Measurements from ENCODE around the gene MMP11.
"Not testable (repeated sequence)": the region's sequence is repeated elsewhere in the genome, so short reads cannot be mapped to it uniquely, and the experiment has no call there.

Gene MMP11, protein sequence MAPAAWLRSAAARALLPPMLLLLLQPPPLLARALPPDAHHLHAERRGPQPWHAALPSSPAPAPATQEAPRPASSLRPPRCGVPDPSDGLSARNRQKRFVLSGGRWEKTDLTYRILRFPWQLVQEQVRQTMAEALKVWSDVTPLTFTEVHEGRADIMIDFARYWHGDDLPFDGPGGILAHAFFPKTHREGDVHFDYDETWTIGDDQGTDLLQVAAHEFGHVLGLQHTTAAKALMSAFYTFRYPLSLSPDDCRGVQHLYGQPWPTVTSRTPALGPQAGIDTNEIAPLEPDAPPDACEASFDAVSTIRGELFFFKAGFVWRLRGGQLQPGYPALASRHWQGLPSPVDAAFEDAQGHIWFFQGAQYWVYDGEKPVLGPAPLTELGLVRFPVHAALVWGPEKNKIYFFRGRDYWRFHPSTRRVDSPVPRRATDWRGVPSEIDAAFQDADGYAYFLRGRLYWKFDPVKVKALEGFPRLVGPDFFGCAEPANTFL

DNA sequence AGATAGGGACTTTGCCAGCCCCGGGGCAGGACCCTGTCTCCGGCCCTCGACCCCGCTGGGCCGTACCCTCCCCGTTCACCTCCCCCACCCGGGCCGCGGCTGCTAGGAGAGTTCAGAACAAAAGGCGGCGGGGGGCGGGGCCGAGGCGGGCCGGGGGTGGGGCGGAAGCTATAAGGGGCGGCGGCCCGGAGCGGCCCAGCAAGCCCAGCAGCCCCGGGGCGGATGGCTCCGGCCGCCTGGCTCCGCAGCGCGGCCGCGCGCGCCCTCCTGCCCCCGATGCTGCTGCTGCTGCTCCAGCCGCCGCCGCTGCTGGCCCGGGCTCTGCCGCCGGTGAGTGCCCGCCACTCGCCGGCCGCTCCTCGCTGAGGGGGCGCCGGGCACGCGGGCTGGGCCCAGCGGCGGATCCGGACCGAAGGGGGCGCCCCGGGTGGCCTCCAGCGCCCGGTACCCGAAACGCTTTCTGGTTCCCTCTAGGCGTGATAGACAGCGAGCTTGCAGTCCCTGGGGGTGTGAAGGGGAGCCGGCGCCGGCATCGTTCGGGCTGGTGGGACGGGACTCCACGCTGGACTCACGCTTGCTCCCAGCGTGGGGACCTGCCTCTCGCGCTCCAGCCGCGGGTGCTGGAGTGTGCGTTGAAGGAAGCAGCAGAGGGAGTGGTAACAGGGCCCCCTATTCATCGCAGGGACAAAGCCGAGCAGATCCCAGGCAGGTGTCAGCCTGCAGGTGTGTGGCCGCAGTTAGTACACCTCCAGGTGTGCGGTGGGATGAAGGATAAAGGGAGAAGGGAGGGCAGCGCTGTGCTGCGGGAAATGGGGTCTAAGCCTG lies at the start of gene MMP11:
MMP11 (plus strand) TSS at position 201 of the 825 bp plus-strand sequence; CDS start at position 223, 22 bp downstream.
- H3K9me3 Mint-ChIP-seq, result no peaks in the 10 kb centered on the region
- H3K4me3 Mint-ChIP-seq, result peak within 1 kb of the TSS; percentile 61
- peaks cover 22% of the 10 kb centered on the region for H3K4me1 Mint-ChIP-seq (ENCODE audit: low read depth)
- peaks cover 34% of the 10 kb centered on the region for H3K27me3 Mint-ChIP-seq
- intact Hi-C loops (cut with micrococcal nuclease), result no loop called here
- H3K36me3 Mint-ChIP-seq (ENCODE audit: low read depth), result peaks cover 4% of the 10 kb centered on the region
- no peak within 1 kb of the TSS for H3K27ac Mint-ChIP-seq

DNA sequence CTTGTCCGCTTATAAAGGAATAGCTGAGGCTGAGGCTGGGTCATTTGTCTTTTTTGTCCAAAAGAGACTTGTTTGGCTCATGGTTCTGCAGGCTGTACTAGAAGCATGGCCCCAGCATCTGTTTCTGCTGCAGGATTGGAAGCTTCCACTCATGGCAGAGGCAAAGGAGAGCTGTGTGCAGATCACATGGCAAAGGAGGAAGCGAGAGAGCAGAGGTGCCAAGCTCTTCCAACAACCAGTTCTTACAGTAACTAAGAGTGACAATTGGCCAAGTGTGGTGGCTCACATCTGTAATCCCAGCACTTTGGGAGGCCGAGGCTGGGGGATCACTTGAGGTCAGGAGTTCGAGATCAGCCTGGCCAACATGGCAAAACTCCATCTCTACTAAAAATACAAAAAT lies 44.5 kb upstream of the MMP11 start:
- H3K4me3 Mint-ChIP-seq; intact Hi-C loops (cut with micrococcal nuclease); H3K27ac Mint-ChIP-seq; H3K9me3 Mint-ChIP-seq; H3K36me3 Mint-ChIP-seq (ENCODE audit: low read depth); H3K27me3 Mint-ChIP-seq: not testable (repeated sequence)
- peaks cover 14% of the 10 kb centered on the region for H3K4me1 Mint-ChIP-seq (ENCODE audit: low read depth)

DNA sequence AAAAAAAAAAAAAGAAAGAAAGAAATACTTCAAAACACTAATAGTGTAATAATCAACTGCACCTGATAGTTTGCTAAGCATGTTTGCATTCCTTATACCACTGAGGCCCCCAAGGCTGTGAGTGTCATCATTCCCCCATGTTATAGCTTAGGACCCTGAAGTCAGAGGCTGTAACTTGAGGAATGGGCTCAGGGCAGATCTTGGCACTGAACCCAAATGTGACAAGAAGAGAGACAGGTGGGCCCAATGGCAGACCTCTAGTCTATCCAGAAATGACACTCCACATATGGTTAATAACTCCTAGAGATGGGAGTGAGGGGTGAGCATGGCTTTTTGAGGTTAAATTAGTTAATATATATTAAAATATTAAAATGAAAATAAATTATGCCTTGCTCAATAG lies 35.0 kb upstream of the MMP11 start:
- H3K9me3 Mint-ChIP-seq, result no peaks in the 10 kb centered on the region
- peaks cover 6% of the 10 kb centered on the region for H3K4me1 Mint-ChIP-seq (ENCODE audit: low read depth)
- H3K27me3 Mint-ChIP-seq, result peaks cover 4% of the 10 kb centered on the region
- H3K4me3 Mint-ChIP-seq, result no peak overlapping the region
- intact Hi-C loops (cut with micrococcal nuclease), result no loop called here
- peaks cover 11% of the 10 kb centered on the region for H3K36me3 Mint-ChIP-seq (ENCODE audit: low read depth)
- H3K27ac Mint-ChIP-seq, result no peak overlapping the region

DNA sequence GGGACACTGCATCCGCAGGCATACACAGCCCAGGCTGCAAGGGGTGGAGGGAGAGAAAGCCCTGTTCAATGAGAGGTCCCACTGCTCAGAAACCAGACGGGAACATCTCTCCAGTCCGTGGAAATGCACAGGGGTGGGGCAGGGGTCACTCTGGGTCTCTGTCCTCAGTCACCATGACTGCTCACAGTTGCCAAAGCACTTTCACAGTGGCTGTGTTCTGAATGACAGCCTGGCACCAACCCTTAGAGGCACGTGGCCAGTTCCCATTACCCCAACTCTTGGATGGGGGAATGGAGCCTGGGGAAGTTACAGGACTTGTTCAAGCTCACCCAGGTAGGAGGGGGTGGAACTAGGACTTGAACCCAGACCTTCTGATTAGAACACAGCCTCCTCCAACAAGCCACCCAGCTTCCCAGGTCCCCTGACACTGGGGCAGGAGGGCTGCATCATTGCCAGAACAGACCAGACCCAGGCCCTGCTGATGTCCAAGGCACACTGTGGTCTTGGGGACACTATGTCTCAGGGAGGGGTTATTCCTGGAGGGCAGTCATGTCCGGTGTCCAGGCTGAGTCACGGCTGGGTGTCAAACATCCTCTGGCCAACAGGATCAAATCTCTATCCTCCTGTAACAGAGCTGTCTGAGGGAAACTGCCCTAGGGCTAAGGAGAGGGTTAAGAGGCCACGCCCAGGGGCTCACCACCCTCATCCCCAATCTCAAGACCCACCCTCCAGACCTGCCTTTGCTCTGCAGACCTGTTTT lies 30.0 kb upstream of the MMP11 start:
- Mint-ChIP-seq H3K4me1 (ENCODE audit: low read depth) (peaks cover 20% of the 10 kb centered on the region), H3K27me3 (no peaks in the 10 kb centered on the region), H3K27ac (no peak overlapping the region), H3K9me3 (no peaks in the 10 kb centered on the region), H3K36me3 (ENCODE audit: low read depth) (peaks cover 35% of the 10 kb centered on the region), H3K4me3 (no peak overlapping the region)
- intact Hi-C loops (cut with micrococcal nuclease), result no loop called here

DNA sequence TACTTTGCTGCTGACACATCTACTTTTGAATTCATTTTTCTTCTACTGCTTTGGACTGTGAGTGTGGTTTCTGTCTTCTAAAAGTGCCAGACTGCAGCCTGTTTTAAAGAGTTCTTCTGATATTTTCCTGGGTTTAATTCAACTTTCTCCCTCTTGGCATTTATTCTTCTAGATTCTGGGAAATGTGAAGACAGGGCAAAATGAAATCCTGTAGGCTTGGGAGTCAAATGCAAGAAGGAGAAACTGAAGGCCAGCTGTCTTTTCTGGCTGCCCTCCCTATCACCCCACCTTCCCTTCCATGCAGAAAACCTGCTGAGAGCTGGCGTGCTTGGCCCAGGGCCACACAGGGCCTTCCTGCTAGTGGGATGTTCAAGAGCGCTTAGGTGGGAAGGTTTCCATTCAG lies 29.3 kb upstream of the MMP11 start:
- Mint-ChIP-seq H3K27me3 (no peaks in the 10 kb centered on the region), H3K4me3 (no peak overlapping the region), H3K36me3 (ENCODE audit: low read depth) (peaks cover 35% of the 10 kb centered on the region), H3K27ac (no peak overlapping the region), H3K9me3 (no peaks in the 10 kb centered on the region), H3K4me1 (ENCODE audit: low read depth) (peaks cover 20% of the 10 kb centered on the region)
- intact Hi-C loops (cut with micrococcal nuclease), result no loop called here

DNA sequence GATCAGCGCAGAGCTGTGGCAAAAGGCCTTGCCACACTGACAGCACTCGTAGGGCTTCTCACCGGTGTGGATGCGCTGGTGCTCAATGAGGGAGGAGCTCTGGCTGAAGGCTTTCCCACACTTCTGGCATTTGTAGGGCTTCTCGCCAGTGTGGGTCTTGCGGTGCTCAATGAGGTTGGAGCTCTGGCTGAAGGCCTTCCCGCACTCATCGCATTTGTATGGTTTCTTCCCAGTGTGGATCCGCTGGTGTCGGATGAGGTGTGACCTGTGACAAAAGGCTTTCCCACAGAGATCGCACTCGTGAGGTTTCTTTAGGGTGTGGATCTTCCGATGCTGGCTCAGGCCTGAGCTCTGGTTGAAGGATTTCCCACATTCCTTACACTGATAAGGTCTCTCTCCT lies 28.6 kb upstream of the MMP11 start:
- Mint-ChIP-seq H3K9me3 (no peaks in the 10 kb centered on the region), H3K4me3 (no peak overlapping the region), H3K36me3 (ENCODE audit: low read depth) (peaks cover 35% of the 10 kb centered on the region), H3K27me3 (no peaks in the 10 kb centered on the region), H3K4me1 (ENCODE audit: low read depth) (peaks cover 20% of the 10 kb centered on the region), H3K27ac (no peak overlapping the region)
- intact Hi-C loops (cut with micrococcal nuclease), result no loop called here

DNA sequence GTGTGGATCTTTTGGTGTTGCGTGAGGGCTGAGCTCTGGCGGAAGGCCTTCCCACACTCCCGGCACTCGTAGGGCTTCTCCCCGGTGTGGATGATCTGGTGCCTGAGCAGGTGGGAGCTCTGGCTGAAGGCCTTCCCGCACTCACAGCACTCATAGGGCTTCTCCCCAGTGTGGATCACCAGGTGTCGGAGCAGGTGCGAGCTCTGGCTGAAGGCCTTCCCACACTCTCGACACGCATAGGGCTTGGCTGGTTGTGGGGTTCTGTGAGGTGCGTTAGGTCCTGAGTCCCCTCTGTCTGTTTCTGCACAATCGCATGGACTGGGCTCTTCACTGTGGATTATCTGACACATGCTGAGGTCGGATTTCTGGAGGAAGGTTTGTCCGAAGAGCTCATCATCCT lies 28.2 kb upstream of the MMP11 start:
- H3K4me1 Mint-ChIP-seq (ENCODE audit: low read depth), result peaks cover 21% of the 10 kb centered on the region
- H3K27ac Mint-ChIP-seq, result no peak overlapping the region
- no peak overlapping the region for H3K4me3 Mint-ChIP-seq
- no peaks in the 10 kb centered on the region for H3K27me3 Mint-ChIP-seq
- peaks cover 35% of the 10 kb centered on the region for H3K36me3 Mint-ChIP-seq (ENCODE audit: low read depth)
- H3K9me3 Mint-ChIP-seq, result no peaks in the 10 kb centered on the region
- intact Hi-C loops (cut with micrococcal nuclease), result no loop called here

DNA sequence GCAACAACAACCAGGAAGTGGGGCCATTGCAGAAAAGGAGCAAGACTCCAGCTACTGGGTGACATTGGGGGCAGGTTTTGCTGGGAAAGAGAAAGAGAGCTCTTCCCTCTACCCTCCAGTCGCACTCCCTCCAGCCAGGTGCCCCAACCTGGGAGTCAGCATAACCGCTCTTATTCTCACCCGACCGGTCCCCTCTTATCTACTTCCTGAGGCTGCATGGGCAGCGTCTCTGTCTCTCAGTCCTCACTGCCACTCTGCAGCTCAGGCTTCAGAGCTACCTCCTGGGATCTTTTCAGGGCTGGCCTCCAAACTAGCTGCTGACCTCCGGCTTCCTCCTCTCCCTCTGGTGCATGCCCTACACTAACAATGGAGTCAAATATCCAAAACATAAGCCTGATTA lies 26.9 kb upstream of the MMP11 start:
- Mint-ChIP-seq H3K27ac (peak overlapping the region; percentile 68), H3K27me3 (no peaks in the 10 kb centered on the region), H3K4me1 (ENCODE audit: low read depth) (peaks cover 34% of the 10 kb centered on the region), H3K36me3 (ENCODE audit: low read depth) (peaks cover 39% of the 10 kb centered on the region), H3K4me3 (no peak overlapping the region), H3K9me3 (no peaks in the 10 kb centered on the region)
- intact Hi-C loops (cut with micrococcal nuclease), result no loop called here

DNA sequence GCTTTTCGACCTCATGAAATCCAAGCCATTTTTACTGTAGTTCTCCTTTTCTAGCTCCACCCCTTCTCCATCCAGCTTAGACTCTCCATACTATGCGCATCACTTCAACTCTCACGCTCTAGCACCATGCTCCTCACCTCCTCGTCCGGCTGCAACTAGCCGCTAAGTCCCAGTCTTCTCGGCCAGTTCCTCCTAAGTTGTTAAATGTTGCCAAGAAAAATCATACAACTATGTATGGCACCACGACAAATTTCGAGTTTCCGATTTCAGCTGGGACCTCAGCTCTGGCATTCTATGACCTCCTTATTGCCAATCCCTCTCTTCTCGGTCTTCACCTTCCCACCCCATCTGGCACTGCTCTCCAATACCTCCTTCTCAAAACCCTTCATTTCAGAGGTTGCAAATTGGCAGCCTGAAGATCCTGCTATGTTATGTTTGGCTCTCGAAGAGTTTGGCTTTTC lies 22.8 kb upstream of the MMP11 start:
- peaks cover 62% of the 10 kb centered on the region for H3K4me1 Mint-ChIP-seq (ENCODE audit: low read depth)
- no peaks in the 10 kb centered on the region for H3K27me3 Mint-ChIP-seq
- H3K4me3 Mint-ChIP-seq, result peak overlapping the region; percentile 80
- H3K36me3 Mint-ChIP-seq (ENCODE audit: low read depth), result peaks cover 13% of the 10 kb centered on the region
- no peaks in the 10 kb centered on the region for H3K9me3 Mint-ChIP-seq
- intact Hi-C loops (cut with micrococcal nuclease), result no loop called here
- no peak overlapping the region for H3K27ac Mint-ChIP-seq

DNA sequence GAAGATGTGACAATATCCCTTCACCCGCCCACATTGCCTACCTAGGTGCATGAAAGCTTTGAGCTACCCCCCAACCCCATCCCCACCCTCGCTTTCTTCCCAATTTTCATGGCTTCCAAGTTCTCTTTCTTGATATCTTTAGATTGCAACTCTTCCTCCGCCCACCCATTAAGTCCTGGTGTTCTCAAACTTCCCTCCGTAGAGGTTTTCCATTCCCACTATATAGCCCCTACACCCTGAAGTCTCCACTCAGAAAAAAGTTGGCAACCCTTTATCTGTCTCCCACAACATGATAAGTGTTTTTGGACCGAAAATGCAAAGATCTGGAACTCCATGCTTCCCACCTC lies 22.3 kb upstream of the MMP11 start:
- intact Hi-C loops (cut with micrococcal nuclease), result no loop called here
- peaks cover 10% of the 10 kb centered on the region for H3K36me3 Mint-ChIP-seq (ENCODE audit: low read depth)
- no peaks in the 10 kb centered on the region for H3K9me3 Mint-ChIP-seq
- H3K4me1 Mint-ChIP-seq (ENCODE audit: low read depth), result peaks cover 61% of the 10 kb centered on the region
- H3K27me3 Mint-ChIP-seq, result no peaks in the 10 kb centered on the region
- peak overlapping the region; percentile 92 for H3K27ac Mint-ChIP-seq
- peak overlapping the region; percentile 80 for H3K4me3 Mint-ChIP-seq

DNA sequence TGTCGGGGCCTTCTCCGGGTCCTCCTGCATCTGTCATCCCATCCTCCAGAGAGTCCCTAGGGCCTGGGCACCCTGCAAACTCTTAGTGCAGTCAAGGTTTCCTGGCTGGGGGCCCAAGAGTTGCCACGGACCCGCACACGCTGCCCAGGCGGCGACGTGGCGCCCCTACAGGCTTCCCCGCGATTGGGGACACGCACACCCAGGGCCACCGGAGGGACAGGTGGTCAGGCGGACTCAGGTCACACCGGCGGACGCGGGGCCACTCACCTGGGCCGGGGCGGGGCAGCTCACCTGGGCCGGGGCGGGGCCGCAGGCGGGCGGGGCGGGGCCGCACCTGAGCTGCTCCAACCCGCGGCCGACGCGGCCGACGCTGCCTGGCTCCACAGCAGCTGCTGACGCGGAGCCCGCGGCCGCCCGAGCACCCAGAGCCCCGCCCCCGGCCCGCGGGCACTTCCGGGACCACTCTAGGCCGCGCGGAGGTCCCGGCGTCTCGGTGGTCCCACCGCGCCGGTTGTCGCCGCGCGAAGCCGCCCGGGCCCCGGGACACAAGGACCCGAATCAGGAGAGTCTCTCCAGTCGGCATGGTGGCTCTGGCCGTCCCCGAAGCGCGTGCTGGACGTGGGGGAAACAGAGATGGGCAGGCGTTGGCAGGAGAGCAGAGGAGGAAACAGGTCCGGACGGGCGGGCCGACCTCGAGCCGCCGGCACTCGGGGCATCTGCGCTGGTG lies 21.8 kb upstream of the MMP11 start, which contains the start of gene ZNF70:
ZNF70 (minus strand) TSS at position 399 of the 727 bp plus-strand sequence. CDS start 5,972 bp downstream, outside the sequence.
- intact Hi-C loops (cut with micrococcal nuclease), result no loop called here

DNA sequence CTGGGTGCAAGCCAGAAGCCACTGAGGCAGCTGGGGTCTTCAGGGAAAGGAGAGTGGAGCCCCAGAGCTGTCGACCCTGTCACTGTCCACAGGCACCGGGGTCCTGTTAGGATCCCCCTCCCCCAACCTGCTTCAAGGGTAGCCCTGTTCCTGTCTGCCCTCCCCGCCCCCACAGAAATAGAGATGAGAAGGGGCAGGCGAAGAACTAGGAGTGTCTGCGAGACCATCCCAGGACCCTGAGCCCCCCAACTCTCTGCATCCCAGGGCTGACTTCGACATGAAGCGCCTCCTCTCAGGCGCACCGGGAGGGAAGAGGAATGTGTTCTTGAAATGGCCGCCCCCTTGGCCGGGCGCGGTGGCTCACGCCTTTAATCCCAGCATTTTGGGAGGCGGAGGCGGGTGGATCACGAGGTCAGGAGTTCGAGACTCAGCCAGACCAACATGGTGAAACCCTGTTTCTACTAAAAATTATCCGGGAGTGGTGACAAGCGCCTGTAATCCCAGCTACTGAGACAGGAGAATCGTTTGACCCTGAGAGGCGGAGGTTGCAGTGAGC lies 21.1 kb upstream of the MMP11 start:
- Mint-ChIP-seq H3K36me3 (ENCODE audit: low read depth) (peaks cover 10% of the 10 kb centered on the region), H3K27ac (peak overlapping the region; percentile 92), H3K27me3 (no peaks in the 10 kb centered on the region), H3K4me1 (ENCODE audit: low read depth) (peaks cover 50% of the 10 kb centered on the region), H3K4me3 (peak overlapping the region; percentile 86), H3K9me3 (no peaks in the 10 kb centered on the region)
- intact Hi-C loops (cut with micrococcal nuclease), result no loop called here

More for the DNA sequence above, 21.8 kb upstream of the MMP11 start, which contains the start of gene ZNF70:
- H3K4me1 Mint-ChIP-seq (ENCODE audit: low read depth), result peaks cover 56% of the 10 kb centered on the region
- peak within 1 kb of the TSS; percentile 92 for H3K27ac Mint-ChIP-seq
- no peaks in the 10 kb centered on the region for H3K9me3 Mint-ChIP-seq
- no peaks in the 10 kb centered on the region for H3K27me3 Mint-ChIP-seq
- peaks cover 10% of the 10 kb centered on the region for H3K36me3 Mint-ChIP-seq (ENCODE audit: low read depth)
- H3K4me3 Mint-ChIP-seq, result peak within 1 kb of the TSS; percentile 86
